Measurements from ENCODE around the gene NR2C1.
"Not testable (repeated sequence)": the region's sequence is repeated elsewhere in the genome, so short reads cannot be mapped to it uniquely, and the experiment has no call there.

The NR2C1 gene

DNA sequence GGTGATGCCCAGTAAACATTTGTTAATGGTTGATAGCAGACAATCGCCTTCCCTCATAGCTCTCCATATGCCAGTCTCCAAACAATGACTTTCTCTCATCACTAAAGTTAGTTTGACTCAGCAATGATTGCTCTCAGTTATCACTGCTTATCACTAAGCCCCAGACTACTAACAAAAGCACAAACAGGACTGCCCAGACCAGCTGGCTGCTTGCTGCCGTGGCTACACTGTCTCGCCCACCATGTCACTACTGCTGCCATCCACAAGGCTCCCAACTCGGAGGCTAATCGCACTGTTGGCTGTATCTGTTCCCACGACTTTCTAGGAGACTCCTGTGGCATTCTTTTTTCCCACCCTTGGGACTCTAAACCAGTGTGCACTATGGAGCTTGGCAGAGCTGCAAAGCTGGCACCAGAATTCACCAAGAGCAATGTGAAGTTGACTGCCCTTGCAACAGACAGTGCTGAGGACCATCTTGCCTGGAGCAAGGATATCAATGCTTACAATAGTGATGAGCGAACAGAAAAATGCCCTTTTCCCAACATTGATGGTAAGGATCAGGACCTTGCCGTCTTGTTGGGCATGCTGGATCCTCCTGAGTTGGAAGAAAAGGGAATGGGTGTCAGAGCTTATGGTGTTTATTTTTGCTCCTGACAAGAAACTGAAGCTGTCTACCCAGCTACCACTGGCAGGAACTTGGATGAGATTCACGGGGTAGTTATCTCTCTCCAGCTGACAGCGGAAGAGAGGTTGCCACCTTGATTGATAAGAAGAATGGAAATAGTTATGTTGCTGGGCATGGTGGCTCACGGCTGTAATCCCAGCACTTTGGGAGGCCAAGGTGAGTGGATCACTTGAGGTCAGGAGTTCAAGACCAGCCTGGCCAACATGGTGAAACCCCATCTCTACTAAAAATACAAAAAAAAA is 27.1 kb upstream of the NR2C1 start:
- Mint-ChIP-seq H3K36me3 (no peaks in the 10 kb centered on the region), H3K4me3 (no peak overlapping the region), H3K27ac (no peak overlapping the region), H3K9me3 (no peaks in the 10 kb centered on the region), H3K27me3 (no peaks in the 10 kb centered on the region), H3K4me1 (peaks cover 8 to 29% of the 10 kb centered on the region in 2 donors)
- DNase-seq (no peak), ATAC-seq (replicated peaks) (no peak)

DNA sequence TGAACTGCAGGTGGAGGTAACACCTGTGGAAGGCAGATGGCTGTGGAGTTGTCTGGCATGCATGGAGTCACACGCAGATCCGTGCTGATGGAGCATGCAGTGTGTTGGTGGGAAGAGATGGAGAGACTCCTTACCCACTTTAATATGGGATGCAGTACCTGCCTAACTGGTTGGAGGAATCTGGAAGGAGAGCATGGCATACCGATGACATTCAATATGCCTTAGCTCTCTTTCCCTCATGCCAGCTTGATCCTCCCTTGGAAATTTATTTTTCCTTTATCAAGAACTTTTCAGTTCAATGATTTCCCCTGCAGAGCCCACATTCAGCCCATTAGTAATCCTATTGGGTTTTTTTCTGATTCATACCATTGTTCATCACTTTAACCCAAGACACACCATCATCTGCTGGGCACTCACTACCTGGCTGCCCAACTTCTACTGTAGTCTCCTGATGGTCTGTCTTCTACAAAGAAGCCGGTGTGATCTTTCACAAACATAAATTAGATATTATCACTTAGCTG is 25.9 kb upstream of the NR2C1 start:
- no peak for ATAC-seq (replicated peaks)
- no peaks in the 10 kb centered on the region for H3K36me3 Mint-ChIP-seq
- no peak for DNase-seq
- no peak overlapping the region for H3K27ac Mint-ChIP-seq
- peaks cover 8 to 24% of the 10 kb centered on the region in 2 donors for H3K4me1 Mint-ChIP-seq
- no peaks in the 10 kb centered on the region for H3K9me3 Mint-ChIP-seq
- no peaks in the 10 kb centered on the region for H3K27me3 Mint-ChIP-seq
- H3K4me3 Mint-ChIP-seq, result no peak overlapping the region

DNA sequence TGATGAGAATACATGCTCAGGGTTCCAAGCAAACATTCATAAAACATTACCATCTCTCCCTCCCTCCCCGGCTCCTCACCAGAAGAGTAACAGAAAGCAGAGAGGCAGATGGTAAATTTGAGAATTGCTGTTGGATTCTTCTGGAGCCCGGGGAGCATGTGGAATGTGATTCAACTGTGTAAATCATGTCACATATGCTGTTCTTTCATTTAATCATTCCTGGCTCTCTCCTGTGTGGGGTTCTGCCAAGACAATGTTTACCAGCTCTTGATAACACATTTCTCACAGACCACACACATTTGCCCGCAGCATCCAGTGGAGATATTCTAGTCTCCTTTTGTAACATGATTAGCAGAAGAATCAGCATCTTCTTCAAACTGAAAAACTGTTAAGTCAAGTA is 23.4 kb upstream of the NR2C1 start:
- Mint-ChIP-seq H3K27ac (no peak overlapping the region), H3K4me1 (peaks cover 0 to 5% of the 10 kb centered on the region in 2 donors), H3K27me3 (no peaks in the 10 kb centered on the region), H3K4me3 (no peak overlapping the region), H3K9me3 (no peaks in the 10 kb centered on the region), H3K36me3 (no peaks in the 10 kb centered on the region)
- DNase-seq (no peak), ATAC-seq (replicated peaks) (no peak)

DNA sequence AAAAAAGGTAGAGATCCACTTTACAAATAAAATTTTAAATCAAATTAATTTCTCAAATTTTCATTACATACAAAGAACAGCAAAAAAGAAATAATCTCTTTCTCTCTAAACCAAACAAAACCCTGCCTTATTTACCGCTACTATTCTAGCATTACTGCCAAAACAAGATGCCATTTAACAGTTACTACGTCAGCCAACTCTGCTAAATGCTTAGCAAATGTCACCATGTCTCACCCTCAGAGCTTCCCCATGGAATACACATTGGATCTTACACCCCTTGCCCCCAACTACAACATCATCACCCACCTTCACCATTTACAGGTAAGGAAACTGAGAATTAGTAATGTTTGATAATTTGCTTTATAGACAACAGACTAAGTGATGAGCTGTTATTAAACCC is 23.0 kb upstream of the NR2C1 start:
- Mint-ChIP-seq H3K9me3 (no peaks in the 10 kb centered on the region), H3K27ac (no peak overlapping the region), H3K4me1 (peaks cover 0 to 5% of the 10 kb centered on the region in 2 donors), H3K4me3 (no peak overlapping the region), H3K36me3 (no peaks in the 10 kb centered on the region), H3K27me3 (no peaks in the 10 kb centered on the region)
- DNase-seq (no peak), ATAC-seq (replicated peaks) (no peak)

DNA sequence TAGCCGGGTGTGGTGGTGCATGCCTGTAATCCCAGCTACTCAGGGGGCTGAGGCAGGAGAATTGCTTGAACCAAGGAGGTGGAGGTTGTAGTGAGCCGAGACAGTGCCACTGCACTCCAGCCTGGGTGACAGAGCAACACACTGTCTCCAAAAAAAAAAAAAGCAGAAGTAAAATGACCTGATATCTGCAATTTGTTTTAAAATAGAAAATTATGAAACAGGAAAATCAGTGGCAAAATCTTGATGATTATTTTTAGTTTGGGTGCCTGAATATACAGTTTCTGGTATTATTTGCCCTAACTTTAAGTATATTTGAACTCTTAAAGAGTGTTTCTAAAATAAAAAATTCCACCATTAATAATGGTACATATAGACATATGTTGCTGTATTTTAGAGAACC is 22.4 kb upstream of the NR2C1 start:
- not testable (repeated sequence) for H3K27ac Mint-ChIP-seq; H3K4me1 Mint-ChIP-seq; ATAC-seq (replicated peaks); H3K36me3 Mint-ChIP-seq; H3K4me3 Mint-ChIP-seq; H3K9me3 Mint-ChIP-seq; H3K27me3 Mint-ChIP-seq; DNase-seq

DNA sequence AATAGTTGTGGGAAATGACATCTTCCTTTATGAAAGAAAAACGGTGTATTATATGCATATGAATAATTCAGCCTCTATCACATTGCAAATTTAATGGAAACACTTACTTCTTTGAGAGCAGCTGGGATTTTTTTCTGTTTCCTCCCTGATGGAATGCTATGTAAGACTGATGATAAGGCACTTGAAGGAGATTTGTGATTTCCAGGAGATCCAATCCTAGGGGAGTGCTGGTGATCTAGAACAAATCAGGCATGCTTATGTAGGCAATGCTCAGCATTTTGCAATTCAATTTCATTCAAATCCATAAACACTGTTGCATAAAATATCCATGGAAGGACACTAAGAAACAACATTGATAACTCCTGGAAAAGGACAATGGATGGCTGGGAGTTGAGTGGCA is 16.0 kb upstream of the NR2C1 start:
- no peaks in the 10 kb centered on the region for H3K27me3 Mint-ChIP-seq
- ATAC-seq (replicated peaks) (no peak), DNase-seq (no peak)
- peaks cover 9 to 16% of the 10 kb centered on the region in 2 donors for H3K4me1 Mint-ChIP-seq
- H3K4me3 Mint-ChIP-seq, result no peak overlapping the region
- H3K36me3 Mint-ChIP-seq, result no peaks in the 10 kb centered on the region
- no peaks in the 10 kb centered on the region for H3K9me3 Mint-ChIP-seq
- H3K27ac Mint-ChIP-seq, result no peak overlapping the region

DNA sequence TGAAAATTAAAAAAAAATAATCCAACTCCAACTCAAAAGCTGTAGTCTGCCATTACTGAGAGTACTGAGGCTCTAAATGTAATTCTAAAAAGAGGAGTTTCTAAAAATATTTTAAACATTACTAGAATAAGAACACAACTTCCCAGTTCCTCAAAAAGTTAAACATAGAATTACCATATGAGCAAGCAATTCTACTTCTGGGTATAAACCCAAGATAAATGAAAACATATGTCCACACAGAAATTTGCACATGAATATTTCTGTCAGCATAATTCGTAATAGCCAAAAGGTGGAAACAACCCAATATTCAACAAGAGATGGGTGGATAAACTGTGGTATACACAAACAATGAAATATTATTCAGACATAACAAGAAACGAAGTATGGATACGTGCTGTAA is 15.0 kb upstream of the NR2C1 start:
- H3K36me3 Mint-ChIP-seq, result no peaks in the 10 kb centered on the region
- H3K9me3 Mint-ChIP-seq, result no peaks in the 10 kb centered on the region
- peak; percentile 88 to 93 for ATAC-seq (replicated peaks)
- peak overlapping the region in 1 of 2 donors; percentile 56 for H3K4me3 Mint-ChIP-seq
- peak overlapping the region; percentile 31 for H3K27ac Mint-ChIP-seq
- peaks cover 9 to 16% of the 10 kb centered on the region in 2 donors for H3K4me1 Mint-ChIP-seq
- no peak for DNase-seq
- H3K27me3 Mint-ChIP-seq, result no peaks in the 10 kb centered on the region

DNA sequence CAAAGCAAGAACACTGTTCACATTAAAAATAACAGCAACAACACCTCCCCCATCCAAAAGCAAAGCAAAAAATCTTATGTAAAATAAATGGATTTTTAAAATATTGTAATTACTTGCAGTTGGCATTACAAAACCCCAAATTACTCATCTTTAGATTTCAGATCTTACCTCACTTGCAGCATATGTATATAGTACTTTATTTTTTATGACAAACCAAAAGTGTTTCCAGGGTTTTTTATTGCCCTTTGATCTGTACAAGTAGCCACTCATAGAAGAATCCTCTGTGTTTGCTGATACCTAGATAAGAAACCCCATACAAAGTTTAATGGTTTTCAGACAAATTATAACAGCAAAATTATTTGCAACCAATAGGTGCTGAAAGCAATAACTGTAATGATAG is 12.2 kb upstream of the NR2C1 start:
- Mint-ChIP-seq H3K4me3 (no peak overlapping the region), H3K27ac (no peak overlapping the region), H3K4me1 (peaks cover 9 to 16% of the 10 kb centered on the region in 2 donors), H3K27me3 (no peaks in the 10 kb centered on the region), H3K36me3 (no peaks in the 10 kb centered on the region), H3K9me3 (no peaks in the 10 kb centered on the region)
- ATAC-seq (replicated peaks), result peak in 1 of 2 donors; percentile 23
- no peak for DNase-seq

DNA sequence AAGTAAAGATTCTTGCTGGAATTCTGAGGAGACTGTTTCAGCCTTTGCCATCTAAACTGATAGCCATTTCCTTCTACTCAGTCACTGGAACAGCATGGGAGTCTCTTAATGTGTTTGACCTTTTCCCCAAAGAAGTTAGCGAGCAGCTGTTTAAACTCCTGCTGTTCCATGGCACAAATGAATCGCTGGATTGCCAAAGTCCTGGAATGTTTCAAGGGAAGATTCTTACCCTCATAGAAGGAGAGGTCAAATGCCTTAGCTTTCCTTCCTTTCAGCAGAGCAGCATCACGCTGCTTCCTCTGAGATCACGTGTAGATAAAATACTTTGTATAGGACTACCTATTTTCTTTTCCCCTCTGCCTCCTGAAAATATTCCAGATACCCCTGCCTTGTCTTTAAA is 10.5 kb upstream of the NR2C1 start:
- no peaks in the 10 kb centered on the region for H3K27me3 Mint-ChIP-seq
- H3K27ac Mint-ChIP-seq, result no peak overlapping the region
- H3K4me1 Mint-ChIP-seq, result peaks cover 7 to 11% of the 10 kb centered on the region in 2 donors
- no peak overlapping the region for H3K4me3 Mint-ChIP-seq
- no peaks in the 10 kb centered on the region for H3K36me3 Mint-ChIP-seq
- DNase-seq, result no peak
- no peaks in the 10 kb centered on the region for H3K9me3 Mint-ChIP-seq
- ATAC-seq (replicated peaks), result no peak

DNA sequence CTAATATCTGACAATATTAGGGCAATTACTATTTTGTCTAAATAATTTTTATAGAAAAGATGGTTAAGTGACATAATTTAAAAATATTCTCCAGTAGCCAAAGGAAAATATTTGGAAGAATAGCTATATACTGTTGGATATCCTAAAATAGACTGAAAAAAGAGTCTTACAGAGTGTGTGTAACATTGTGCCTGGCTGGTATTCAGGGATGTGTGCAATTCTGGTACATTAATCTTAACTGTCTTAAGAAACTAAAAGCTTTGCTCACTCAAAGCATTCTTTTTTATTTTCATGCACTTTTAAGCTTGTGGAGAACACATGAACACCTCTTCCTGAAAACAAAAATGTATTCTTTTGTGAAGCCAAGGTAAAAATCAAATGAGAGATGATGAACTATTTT is 10.1 kb upstream of the NR2C1 start:
- H3K4me3 Mint-ChIP-seq, result no peak overlapping the region
- H3K27ac Mint-ChIP-seq, result no peak overlapping the region
- DNase-seq (no peak), ATAC-seq (replicated peaks) (no peak)
- peaks cover 3 to 6% of the 10 kb centered on the region in 2 donors for H3K4me1 Mint-ChIP-seq
- H3K27me3 Mint-ChIP-seq, result no peaks in the 10 kb centered on the region
- H3K9me3 Mint-ChIP-seq, result no peaks in the 10 kb centered on the region
- no peaks in the 10 kb centered on the region for H3K36me3 Mint-ChIP-seq

DNA sequence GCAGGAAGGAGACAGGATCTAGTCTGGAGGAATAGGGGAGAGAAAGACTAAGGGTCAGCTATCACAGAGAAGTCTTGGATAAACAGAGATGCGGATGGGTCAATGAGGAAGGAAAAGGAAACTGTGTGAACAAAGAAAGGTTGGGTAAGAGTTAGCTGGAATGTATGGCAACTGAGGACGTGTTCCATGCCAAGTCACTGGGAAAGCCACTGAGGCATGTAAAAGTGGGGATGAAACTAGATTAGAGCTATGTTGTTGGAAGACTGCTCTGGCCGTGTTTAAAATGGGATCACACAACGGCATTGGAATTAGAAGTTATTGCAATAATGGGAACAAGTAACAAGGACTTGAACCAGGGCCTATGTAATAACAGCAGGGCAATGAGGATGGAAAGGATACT is 3.9 kb upstream of the NR2C1 start:
- DNase-seq (no peak), ATAC-seq (replicated peaks) (no peak)
- H3K4me1 Mint-ChIP-seq, result peaks cover 4 to 7% of the 10 kb centered on the region in 2 donors
- no peaks in the 10 kb centered on the region for H3K27me3 Mint-ChIP-seq
- no peaks in the 10 kb centered on the region for H3K9me3 Mint-ChIP-seq
- H3K36me3 Mint-ChIP-seq, result peaks cover 0 to 2% of the 10 kb centered on the region in 2 donors
- no peak overlapping the region for H3K27ac Mint-ChIP-seq
- no peak overlapping the region for H3K4me3 Mint-ChIP-seq

DNA sequence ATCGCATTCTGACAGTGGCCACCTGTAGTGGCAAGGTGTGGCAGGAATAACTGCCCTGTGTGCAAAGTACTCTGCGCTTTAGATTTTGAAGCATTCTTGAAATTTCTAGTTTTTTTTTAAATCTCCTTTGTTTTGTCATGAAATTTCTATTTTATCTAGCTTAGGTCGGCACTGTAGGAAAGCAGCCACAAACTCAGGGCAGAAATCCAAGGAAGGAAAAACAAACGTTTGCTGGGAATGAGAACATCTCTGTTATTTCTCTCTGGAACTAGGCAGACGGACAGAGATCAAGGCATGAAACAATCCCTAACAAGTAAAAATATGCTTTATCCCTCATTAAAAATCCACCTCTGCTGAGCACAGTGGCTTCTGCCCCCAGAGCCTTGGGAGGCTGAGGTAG is 1.3 kb upstream of the NR2C1 start:
- peaks cover 4 to 7% of the 10 kb centered on the region in 2 donors for H3K36me3 Mint-ChIP-seq
- H3K9me3 Mint-ChIP-seq, result no peaks in the 10 kb centered on the region
- no peak for DNase-seq
- peaks cover 8 to 13% of the 10 kb centered on the region in 2 donors for H3K4me1 Mint-ChIP-seq
- no peak overlapping the region for H3K27ac Mint-ChIP-seq
- H3K4me3 Mint-ChIP-seq, result no peak overlapping the region
- no peaks in the 10 kb centered on the region for H3K27me3 Mint-ChIP-seq
- ATAC-seq (replicated peaks), result no peak

DNA sequence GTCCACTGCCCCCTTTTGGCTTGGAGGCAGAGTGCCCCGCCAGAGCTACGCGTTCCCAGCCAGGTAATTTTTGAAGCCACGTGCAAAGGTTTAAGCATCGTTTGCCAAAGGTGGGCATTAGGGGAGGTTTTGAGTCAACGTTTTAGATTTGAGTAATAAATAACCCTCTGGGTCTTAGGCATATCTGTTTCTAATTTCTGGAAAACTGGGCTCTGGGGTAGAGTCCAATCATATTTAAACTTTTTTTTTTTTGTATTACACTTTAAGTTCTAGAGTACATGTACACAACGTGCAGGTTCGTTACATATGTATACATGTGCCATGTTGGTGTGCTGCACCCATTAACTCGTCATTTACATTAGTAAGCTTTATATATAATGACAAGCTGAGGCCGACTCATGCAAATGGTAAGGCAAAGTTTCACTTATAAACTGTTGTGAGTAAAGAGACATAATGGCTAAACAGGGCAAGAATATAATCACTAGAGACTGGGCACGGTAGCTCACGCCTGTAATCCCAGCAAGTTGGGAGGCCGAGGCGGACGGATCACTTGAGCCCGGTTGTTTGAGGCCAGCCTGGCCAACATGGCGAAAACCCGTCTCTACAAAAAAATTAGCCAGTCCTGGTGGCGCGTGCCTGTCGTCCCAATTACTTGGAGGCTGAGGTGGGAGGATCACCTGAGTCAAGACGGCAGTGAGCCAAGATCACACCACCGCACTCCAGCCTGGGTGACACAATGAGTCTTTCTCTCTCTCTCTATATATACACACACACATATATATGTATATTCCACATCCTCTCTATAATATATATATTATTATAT is 491 bp upstream of the NR2C1 start:
- H3K4me3 Mint-ChIP-seq, result peak overlapping the region; percentile 89 to 96
- ATAC-seq (replicated peaks) (no peak), DNase-seq (no peak)
- peak overlapping the region; percentile 93 for H3K27ac Mint-ChIP-seq
- peaks cover 8 to 13% of the 10 kb centered on the region in 2 donors for H3K4me1 Mint-ChIP-seq
- no peaks in the 10 kb centered on the region for H3K9me3 Mint-ChIP-seq
- peaks cover 4 to 9% of the 10 kb centered on the region in 2 donors for H3K36me3 Mint-ChIP-seq
- H3K27me3 Mint-ChIP-seq, result no peaks in the 10 kb centered on the region

DNA sequence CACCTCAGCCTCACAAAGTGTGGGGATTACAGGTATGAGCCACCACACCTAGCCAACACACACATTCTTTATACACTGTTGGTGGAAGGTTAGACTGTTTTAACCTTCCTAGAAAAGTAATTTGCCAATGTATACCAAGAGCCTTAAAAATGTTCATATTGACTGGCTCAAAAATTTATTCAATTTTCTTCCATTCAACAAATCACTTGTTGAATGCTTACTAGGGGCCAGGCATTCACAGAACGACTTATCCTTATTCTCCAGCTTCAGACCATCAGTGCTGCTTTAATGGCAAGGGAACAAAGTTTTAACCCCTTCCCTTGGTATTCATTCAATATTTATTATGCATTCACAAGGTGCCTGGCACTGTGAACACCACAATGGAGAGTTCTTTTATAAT is 3.0 kb downstream of the NR2C1 start:
- no peak overlapping the region for H3K27ac Mint-ChIP-seq
- H3K4me3 Mint-ChIP-seq, result no peak overlapping the region
- no peak for ATAC-seq (replicated peaks)
- H3K4me1 Mint-ChIP-seq, result peaks cover 8 to 13% of the 10 kb centered on the region in 2 donors
- H3K9me3 Mint-ChIP-seq, result no peaks in the 10 kb centered on the region
- no peaks in the 10 kb centered on the region for H3K27me3 Mint-ChIP-seq
- H3K36me3 Mint-ChIP-seq, result peaks cover 12 to 20% of the 10 kb centered on the region in 2 donors
- no peak for DNase-seq

Measured in stimulated activated naive B cell treated with anti-CD40 and anti-IgM and Interleukin-4, amounts not matched to agents 10 μg/mL and 1 μg/mL and 100 μg/mL, for 72 hours (primary cell).